Bronchial epithelial cell (primary cell): ENCODE data around the gene VAMP3. TPM values are rescaled to one million over a fixed set of nuclear protein-coding genes. Genes with fewer than 3 reads are reported as not detected.
"Not testable (repeated sequence)": the region's sequence is repeated elsewhere in the genome, so short reads cannot be mapped to it uniquely, and the experiment has no call there.

Experiments used
- DNase-seq: peaks from one replicate; pipeline ENCODE4 v3.0.0-alpha.2; 2010; ENCODE audit warnings: low read depth
- FAIRE-seq: peaks from 2 replicates; lab custom pipeline; 2011; peaks lifted over from hg19 to GRCh38; lab: Jason Lieb, UNC
- H3K27me3 ChIP-seq: 2 replicates; pipeline ENCODE4 v1.5.1; 2011; ENCODE audit warnings: low read length; ENCODE audit not compliant: control insufficient read depth, insufficient read depth
- H3K36me3 ChIP-seq: 2 replicates; pipeline ENCODE4 v1.5.1; 2011; ENCODE audit warnings: low read length; ENCODE audit not compliant: control insufficient read depth, insufficient read depth
- H3K4me3 ChIP-seq: 2 replicates; pipeline ENCODE4 v1.5.1; 2011; ENCODE audit warnings: mild to moderate bottlenecking, low read depth, low read length, control low read depth
- total RNA-seq: library from RNA; depleted of rRNA; stranded (reverse); fragments of >200 nt; gene quantifications from 2 replicates; pipeline ENCODE4 v1.2.1, GENCODE V29; 2014
- TF ChIP-seq, protein P1 (sequence below): IDR thresholded peaks from 2 replicates; pipeline ENCODE4 v1.5.1; 2011; ENCODE audit warnings: mild to moderate bottlenecking, moderate library complexity, low read length, control low read depth, inconsistent platforms; ENCODE audit not compliant: insufficient read depth, severe bottlenecking

VAMP3 gene
- total RNA-seq, 1 donor from 2014 or later, result 51.3 TPM

GRCh38 chr1:7783826-7784491, 12.9 kb downstream of the VAMP3 start, which contains the start of gene PER3:
PER3 (plus strand) TSS chr1:7784291; CDS start chr1:7784878, 587 bp downstream.
- FAIRE-seq, result no peak
- H3K27me3 ChIP-seq, result no peaks in the 10 kb centered on the region
- TF ChIP-seq, protein P1, sequence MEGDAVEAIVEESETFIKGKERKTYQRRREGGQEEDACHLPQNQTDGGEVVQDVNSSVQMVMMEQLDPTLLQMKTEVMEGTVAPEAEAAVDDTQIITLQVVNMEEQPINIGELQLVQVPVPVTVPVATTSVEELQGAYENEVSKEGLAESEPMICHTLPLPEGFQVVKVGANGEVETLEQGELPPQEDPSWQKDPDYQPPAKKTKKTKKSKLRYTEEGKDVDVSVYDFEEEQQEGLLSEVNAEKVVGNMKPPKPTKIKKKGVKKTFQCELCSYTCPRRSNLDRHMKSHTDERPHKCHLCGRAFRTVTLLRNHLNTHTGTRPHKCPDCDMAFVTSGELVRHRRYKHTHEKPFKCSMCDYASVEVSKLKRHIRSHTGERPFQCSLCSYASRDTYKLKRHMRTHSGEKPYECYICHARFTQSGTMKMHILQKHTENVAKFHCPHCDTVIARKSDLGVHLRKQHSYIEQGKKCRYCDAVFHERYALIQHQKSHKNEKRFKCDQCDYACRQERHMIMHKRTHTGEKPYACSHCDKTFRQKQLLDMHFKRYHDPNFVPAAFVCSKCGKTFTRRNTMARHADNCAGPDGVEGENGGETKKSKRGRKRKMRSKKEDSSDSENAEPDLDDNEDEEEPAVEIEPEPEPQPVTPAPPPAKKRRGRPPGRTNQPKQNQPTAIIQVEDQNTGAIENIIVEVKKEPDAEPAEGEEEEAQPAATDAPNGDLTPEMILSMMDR, result no peak
- peaks cover 3% of the 10 kb centered on the region for H3K36me3 ChIP-seq
- peak; percentile 82 for DNase-seq
- H3K4me3 ChIP-seq, result peak within 1 kb of the TSS; percentile 48

GRCh38 chr1:7784492-7785071, 13.5 kb downstream of the VAMP3 start:
- H3K27me3 ChIP-seq, result no peaks in the 10 kb centered on the region
- FAIRE-seq (no peak), DNase-seq (no peak)
- no peaks in the 10 kb centered on the region for H3K36me3 ChIP-seq
- TF ChIP-seq, protein P1, result no peak
- H3K4me3 ChIP-seq, result peak overlapping the region; percentile 47

- no peaks in the 10 kb centered on the region for H3K36me3 ChIP-seq
- FAIRE-seq (no peak), DNase-seq (no peak)
- no peaks in the 10 kb centered on the region for H3K27me3 ChIP-seq
- H3K4me3 ChIP-seq, result no peak overlapping the region
- TF ChIP-seq, protein P1, result no peak
These were observed 14.0 kb downstream of the VAMP3 start for GRCh38 chr1:7785108-7785507.

- FAIRE-seq (no peak), DNase-seq (no peak)
- no peaks in the 10 kb centered on the region for H3K36me3 ChIP-seq
These were observed 15.7 kb downstream of the VAMP3 start for GRCh38 chr1:7786795-7787194.

GRCh38 chr1:7789828-7790227, 18.7 kb downstream of the VAMP3 start:
- TF ChIP-seq, protein P1, result no peak
- Histone ChIP-seq H3K36me3 (no peaks in the 10 kb centered on the region), H3K27me3 (no peaks in the 10 kb centered on the region), H3K4me3 (no peak overlapping the region)
- FAIRE-seq (no peak), DNase-seq (no peak)

More at GRCh38 chr1:7786795-7787194, 15.7 kb downstream of the VAMP3 start:
- TF ChIP-seq, protein P1, result no peak
- Histone ChIP-seq H3K4me3 (no peak overlapping the region), H3K27me3 (no peaks in the 10 kb centered on the region)

GRCh38 chr1:7791027-7791426, 19.9 kb downstream of the VAMP3 start:
- H3K4me3 ChIP-seq, FAIRE-seq, DNase-seq, H3K36me3 ChIP-seq, H3K27me3 ChIP-seq: not testable (repeated sequence)
